NCI-H526 (cell line): ENCODE data around the gene B9D1.

Experiments used
- DNase-seq, 2 experiments: peaks; one replicate each; lab custom pipeline; 2025; lab: John Stamatoyannopoulos, UW

Gene B9D1, protein sequence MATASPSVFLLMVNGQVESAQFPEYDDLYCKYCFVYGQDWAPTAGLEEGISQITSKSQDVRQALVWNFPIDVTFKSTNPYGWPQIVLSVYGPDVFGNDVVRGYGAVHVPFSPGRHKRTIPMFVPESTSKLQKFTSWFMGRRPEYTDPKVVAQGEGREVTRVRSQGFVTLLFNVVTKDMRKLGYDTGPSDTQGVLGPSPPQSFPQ

DNA sequence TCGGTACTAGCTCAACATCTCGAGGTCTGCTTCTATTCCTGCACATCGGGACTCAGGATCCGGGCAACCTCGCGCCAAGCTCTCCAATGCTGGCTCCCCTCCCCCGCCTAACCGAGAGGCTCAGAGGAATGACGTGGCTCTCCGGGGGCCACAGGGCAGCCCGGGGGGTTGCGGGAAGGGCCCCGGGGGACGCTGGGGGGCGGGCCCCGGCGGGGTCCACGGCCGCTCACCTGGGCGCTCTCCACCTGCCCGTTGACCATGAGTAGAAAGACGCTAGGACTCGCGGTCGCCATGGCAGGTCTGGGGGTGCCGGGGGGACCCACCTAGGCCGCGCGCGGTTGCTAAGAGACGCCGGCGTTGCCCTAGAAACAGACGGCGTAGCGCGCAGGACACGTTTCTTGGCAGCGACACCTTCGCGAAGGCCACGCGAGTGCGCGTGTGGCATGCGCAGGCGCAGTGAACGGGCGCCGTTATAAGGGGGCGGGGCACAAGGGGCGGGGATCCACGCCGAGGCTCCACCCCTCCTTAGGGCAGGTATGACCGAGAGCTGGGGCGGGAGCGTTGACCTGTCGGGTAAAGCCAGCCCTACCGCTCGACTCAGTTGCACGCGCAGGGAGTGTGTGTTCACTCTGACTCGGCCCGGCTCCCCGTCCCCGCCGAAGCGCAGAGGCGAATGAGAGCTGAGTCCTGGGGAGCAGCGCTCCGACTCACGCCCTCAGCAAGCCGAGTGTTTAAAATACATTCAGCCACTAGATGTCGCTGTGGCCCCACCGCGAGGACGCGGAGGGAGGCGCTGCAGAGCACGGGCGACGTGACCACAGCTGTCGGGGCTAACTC is at the start of gene B9D1:
Gene B9D1 (minus strand): TSS at position 447 of the 837 bp plus-strand sequence. CDS start 154 bp downstream, at position 293.
- peak; percentile 73 to 95 for DNase-seq

DNA sequence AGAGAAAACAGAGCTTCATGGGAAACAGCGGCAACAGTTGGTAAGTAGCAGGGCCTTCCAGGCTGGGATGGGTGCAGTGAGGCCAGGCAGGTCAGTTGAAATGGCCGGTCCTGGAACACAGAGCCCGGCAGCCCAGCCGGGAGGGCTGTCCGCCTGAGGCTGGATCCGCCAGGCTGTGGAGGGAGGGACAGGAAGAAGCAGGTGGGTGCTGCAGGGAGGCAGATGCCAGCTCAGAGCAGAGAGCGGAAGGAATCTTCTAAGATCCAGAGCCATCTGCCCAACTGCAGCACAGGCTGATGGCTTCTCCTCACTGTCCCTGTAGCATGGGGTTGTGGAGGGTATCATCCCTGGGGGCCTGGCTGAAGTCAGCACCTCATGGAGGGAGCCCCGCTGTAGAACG is 49.1 kb upstream of the B9D1 start:
- DNase-seq, result no peak

DNA sequence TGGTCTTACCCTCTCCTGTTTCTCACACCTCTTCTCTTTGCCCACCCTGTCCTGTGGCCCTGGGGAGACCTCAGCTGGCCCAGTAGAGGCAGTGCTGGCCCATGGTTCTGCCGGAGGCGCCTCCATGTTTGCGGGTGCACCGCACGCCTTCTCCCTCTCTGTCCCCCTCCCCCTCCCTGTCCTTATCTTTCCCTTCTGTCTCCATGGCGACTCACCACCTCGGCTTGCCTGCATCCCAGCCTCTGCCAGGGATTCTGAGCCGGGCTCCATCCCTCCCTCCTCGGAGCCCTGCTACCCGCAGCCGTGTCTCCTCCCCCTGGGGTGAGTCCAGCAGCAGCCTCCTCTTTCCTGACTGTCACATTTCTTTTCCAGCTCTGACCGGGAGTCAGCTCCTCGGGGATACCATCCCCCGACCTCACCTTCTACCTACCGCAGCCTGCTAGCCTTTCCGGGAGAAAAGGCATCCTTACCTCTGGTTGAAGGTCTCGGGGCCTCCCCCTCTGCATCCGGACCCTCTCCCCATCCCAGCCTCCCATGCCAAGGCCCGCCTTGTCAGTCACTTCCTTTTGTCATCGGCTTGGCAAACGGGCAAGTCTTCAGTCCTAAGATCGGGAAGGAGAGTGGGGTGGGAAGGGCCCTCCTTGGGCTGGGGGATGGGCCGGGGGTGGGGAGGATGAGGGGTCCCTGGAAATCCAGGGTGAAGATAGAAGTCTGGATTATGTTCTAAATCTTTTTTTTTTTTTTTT is 48.5 kb upstream of the B9D1 start, which contains the start of gene RNF112:
Gene RNF112 (plus strand): TSS at position 358 of the 746 bp plus-strand sequence. CDS start 177 bp downstream, at position 535.
- no peak for DNase-seq

DNA sequence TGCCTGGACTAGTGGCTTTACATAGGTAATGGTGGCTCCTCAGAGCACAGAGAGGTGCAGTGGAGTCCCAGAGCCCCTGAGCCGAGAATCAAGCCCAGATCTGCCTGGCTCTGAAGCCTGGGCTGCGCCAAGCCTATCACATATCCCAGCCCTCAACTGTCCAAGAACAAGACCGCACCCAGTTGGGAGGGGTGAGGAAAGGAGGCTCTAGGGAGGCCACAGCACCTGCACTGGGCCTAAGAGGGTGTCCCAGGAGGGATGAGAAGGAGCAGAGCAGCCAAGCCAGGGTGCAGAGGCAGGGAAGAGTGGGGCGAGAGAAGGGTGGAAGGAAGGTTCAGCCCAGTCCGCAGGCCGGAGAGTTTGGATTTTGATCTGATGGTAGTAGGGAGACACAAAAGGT is 47.6 kb upstream of the B9D1 start:
- DNase-seq, result no peak

DNA sequence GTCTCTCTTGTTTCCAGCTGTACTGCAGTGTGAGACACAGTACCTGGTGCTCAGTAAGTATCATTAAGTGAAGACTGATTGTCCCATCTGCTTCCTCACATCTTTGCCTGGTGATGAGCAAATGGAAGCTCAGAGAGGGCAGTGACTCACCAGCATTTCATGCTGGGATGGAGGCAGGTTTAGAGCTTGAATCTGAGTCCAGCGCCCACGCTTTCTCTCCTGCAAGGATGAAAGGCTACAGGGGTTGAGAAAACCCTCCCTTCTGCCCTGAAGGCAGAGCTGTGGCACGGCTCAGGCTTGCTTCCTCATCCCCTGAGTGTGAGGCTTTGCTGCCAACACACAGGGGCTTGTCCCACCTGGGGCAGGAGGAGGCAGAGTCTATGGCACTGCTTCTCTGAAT is 47.0 kb upstream of the B9D1 start:
- no peak for DNase-seq

DNA sequence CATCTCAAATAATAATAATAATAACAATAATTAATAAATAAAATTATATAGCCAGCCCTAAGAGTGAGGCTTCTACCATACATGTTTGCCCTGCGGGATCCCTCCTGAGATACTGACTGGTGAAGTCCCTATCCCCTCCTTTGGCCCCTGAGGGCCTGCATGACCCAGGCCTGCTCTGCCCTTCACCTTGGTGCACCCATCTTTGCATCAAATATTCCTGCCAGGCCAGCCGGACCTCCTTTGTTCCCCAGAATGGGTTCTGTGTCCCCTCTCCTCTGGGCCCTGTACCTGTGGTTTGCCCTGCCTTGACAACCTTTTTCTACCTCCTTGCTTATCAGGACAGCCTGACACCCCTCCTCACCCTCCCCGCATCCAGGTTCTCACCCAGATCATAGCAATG is 46.5 kb upstream of the B9D1 start:
- DNase-seq, result no peak

DNA sequence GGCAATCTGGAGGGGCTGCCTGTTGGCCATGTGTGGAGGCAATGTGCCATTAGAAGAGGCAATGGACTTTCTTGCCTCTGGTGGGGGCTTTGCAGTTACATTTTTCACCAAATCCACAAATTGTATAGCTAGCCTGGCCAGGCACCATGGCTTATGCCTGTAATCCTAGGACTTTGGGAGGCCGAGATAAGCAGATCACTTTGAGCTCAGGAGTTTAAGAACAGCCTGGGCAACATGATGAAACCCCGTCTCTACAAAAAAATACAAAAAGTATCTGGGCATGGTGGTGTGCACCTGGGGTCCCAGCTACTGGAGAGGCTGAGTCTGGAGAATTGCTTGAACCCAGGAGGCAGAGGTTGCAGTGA is 45.8 kb upstream of the B9D1 start:
- DNase-seq, result no peak

DNA sequence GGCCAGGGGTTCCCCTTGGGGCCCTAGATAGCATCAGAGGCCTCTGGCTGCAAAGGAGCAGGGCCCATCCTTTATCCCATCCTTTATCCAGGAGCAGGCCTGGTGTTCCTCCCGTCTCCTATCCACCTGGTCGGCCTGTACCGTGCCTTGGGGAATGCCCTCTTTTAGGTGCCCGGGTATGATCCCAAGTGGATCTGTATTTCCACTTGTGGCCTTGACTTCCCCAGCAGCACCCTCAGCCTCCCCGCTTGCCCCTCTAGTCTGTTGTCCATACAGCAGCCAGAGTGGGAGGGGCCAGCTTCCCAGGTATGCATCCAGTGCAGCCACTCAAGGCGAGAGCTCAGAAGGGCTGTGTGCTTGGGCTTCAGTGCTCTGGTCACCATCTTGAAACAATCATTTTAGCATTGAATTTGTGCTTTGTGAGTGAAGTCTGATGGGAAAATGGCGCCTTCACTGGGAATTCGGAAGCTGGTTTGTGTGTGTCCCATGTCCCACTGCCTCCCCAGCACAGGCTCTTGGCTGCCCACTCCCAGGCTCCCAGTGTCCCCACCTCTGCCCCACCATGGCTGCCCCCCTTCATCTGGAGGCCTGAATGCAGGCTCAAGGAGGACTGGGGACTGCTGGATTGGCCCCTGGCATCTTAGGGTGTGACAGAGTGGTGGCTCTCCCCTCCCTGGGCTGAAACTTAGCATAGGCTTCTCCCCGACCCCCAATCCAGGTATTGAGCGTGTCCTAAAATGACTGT is 45.2 kb upstream of the B9D1 start:
- no peak for DNase-seq

DNA sequence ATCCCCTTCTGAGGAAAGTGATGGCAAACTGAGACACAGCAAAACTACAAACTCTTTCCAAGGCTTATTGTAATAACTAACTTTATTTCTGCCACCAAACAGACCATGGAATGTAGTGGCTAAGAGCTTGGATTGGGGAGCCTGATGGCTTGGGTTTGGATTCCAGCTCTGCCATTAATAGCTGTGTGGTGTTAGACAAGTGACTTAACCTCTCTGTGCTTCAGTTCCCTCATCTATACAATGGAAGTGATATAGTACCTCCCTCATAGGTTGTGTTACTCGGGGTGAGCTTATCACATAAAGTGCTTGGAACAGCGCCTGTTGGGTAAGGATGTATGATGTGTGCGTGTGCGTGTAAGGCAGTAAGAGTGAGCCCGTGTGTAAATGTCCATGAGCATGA is 42.6 kb upstream of the B9D1 start:
- DNase-seq, result no peak

DNA sequence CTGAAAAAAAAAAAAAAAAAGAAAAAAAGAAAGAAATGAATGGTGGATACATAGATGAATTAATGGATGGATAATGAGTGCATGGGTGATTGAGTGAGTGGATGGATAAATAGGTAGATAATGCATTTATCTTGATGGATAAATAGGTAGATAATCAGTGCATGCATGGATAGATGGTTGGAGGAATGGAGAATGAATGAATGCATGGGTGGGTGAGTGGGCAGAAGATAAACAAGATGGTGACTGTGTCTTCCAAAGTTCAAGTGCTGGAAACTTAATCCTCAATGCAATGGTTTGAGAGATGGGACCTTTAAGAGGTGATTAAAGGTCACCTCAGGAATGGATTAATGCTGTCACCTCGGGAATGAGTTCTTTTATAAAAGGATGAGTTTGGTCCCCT is 41.7 kb upstream of the B9D1 start:
- no peak for DNase-seq

DNA sequence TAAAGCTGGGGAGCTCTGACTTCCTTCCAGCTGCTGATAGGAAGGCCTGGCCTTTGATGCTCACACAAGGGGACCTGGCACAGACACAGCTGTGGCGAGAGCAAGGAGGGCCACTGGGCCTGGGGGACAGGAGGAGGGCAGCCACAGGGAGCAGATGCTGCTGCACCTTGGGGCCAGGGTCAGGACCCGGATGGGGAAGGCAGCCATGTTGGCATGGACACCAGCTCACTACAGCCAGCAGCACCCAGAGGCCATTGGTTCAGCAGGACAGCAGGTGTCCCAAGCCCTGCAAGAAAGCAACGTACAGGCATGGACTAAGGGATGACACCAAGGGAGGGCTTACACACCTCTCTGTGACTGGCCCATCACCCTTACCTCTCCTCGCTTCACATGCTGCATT is 40.5 kb upstream of the B9D1 start:
- no peak for DNase-seq

DNA sequence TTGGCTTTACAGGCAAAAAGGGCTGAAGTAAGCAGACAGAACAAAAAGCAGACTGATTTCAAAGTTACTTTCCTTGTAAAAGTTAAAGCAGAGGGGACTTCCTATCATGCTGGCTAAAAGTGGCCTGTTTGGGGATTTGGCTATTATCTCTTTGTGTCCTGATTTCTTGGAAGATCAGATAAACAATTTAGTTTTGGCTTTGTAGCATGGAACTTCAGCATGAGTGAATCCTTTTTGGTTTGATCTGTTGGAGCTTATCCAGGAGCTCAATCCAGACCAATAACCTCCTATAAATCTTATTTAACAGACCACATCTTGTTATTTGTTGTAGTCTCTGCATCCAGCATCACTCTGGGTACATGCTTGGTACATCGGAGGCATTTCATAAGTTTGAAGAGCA is 39.6 kb upstream of the B9D1 start:
- DNase-seq, result no peak

DNA sequence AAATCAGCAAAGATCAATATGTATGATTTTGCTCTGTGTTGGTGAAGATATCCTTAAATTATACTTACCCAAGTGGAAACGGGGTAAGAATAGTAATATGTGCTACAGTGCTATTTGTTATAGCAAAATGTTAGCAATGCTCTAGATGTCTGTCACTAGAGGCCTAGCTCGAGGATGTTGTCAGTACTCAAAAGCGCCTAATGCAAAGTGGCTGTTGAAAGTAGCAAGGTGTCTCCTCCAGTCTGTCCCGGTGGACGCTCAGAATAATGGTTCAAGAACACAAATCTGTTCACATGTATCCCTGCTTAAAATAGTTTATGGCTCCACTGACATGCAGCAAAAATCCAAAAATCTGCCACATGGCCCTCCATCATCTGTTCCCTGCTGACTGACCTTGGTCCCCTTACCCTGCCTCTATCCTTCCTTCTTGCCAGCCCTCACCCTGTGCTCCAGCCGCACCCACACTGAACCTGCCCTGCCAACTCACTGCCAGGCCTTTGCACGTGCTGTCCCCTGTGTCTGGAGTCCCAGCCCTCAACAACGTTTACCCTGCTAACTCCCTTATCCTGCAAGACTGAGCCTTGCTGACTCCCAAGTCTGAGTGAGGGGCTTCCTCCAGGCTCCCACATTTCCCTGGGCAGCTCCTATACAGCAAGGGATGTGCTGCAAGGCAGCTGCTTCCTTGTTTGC is 38.9 kb upstream of the B9D1 start:
- no peak for DNase-seq

DNA sequence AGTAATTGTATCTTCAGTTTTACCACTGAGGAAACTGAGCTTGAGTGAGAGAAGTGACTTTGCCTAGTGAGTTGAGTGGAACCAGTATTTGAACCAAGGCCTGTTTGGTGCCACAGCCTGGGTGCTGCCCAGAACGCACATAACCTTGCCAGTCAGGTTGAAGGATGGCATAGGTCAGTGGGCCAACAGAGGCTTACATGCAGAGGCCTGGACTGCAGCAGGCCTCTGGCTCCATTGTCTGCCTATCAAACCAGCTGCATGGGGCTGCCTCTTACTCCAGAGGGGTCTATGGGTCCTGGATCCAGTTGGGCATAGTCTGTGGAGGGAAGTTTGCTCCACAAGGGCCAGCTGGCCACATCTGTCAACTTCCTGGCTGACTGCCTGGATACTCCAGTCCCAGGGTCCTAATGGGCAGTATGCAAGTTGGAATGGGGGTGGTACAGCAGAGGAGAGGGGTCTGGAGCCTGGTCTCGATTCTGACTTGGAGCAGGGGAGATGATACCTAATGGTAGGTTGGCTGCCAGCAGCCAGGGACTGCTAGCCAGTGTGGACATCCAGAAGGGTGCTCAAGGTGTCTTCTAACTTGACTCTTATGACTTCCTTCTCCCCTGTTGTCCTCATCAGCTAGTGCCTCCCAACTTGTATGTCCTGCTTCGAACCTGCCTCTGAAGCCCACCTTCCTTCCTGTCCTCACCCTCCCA is 37.4 kb upstream of the B9D1 start:
- no peak for DNase-seq

DNA sequence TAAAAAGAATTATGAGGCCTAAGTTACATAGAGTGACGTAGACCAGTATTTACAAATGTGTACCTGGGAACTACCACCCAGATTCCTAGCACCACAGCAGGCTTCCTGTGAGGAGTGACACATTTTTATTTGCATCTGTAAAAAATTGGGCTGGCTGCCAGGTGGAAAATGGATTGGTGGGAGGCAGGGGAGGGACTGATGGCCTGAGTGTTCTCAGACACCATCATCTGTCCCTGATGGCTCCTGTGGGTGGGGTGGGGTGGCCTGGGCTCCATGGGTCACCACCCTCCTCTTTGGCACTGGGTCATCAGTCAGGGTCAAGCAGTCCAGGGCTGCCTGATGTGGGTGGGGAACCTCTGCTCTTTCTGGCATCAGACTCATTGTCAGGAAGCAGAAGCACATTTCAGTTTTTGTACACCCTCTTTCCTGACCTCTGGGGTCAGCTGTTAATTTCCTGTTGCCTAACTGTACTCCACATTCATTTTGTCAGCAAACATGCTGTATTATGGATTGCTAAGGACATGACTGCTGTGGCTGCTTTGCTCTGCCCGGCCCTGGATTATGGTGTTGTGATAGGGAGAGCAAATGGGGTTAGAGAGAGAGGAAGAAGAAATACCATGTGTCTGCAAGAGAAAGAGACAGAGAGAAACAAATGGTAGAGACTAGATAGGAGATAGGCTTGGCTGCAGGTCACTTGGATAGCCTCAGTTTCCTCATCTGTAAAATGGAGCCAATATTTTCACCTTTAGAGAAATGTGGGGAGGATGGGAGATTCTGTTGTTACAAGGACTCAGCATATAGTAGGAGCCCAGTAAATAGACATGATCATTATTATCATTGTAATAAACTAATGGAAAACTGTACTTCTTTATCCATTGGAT is 36.0 kb upstream of the B9D1 start:
- peak in 1 of 2 experiments; percentile 21 for DNase-seq

DNA sequence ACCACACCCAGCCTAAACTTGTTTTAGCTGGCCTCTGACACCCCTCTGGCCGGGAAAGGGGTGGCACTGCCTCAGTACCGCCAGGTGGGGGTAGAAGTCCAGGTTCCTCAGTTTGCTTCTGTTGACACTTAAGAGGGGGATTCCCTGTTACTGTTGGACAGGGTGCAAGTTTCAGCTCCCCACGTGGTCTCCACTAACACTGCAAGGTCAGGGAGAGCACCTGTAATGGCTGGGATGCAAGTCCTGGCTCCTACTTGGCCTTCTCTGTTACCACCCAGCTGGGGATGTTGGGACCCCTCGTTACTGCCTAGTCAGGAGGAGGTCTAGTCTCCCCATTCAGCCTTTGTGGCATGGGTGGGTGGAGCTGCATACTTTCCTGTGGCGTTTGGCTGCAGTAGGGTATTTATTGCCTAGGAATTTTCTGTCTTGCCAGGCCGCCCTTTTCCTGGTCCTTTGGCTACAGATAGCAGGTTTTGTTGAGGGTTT is 35.1 kb upstream of the B9D1 start:
- DNase-seq, result no peak

DNA sequence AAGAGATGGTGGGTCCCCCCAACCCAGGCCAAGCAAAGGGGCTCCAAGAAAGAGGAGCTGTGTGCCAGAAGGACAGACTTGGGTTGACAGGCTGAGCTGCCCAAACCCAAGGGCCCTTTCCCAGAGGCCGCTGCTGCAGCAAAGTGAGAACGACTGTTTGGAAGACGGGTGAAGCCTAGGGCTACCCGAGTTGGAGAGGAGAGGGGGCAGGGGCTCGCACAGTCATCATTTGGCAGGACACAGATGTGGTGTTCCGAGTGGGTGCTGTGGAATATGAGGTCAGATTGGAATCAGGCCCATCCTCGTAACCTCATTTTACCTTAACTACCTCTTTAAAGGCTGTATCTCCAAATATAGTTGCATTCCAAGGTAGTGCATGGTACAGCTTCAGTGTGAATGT is 29.8 kb upstream of the B9D1 start:
- no peak for DNase-seq

DNA sequence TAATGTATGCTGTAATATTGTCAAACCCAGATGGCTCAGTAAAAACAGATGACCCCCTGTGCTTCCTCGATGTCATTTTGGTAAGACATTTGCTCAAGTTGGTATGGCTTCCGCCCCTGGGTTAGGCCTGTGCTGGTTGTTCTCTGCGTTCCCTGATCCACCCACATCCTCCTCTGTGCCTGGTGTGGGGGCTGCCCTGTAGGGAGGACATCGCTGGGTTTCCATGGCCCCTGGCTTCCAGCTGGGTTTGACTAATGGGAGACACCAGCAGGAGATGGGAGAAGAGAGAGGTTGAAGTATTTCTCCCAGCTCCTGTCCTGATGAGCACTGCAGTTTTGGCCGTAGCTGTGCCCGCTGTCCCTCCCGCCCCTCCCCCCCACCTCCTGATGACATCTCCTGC is 28.9 kb upstream of the B9D1 start:
- no peak for DNase-seq

DNA sequence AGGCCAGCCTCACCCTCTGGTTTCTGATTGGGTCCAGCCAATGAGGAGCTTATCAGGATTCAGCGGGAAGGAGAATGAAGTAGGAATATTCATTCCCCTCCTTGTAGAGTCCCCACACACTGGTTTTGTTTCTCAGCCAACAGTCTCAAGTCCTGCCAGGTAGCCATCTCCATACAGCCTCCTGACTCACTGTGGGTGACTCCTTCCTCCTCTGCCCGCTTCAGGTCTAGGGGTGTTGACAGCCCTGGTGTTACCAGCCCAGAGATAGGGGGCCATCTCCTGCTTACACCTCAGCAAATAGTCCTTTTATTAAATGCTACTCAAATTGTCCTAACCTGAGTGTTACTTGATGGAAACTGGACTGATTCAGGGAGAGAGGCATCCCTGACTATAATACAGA is 28.4 kb upstream of the B9D1 start:
- no peak for DNase-seq
